Measurements from ENCODE around the gene TMLHE.
"Not testable (repeated sequence)": the region's sequence is repeated elsewhere in the genome, so short reads cannot be mapped to it uniquely, and the experiment has no call there.

Gene TMLHE

GRCh38 chrX:155514225-155514624 lies 98.5 kb downstream of the TMLHE start:
- no peak overlapping the region for H3K4me3 ChIP-seq (ENCODE audit: low read depth, low read length)
- no peak for DNase-seq
- in situ Hi-C loops (cut with HindIII; ENCODE audit: low pct_ligation_motif_present, low sequenced_read_pairs) = no loop called here
- H3K27ac ChIP-seq = no peak overlapping the region
- no peaks in the 10 kb centered on the region for H3K27me3 ChIP-seq (replicated peaks)
- no peaks in the 10 kb centered on the region for H3K36me3 ChIP-seq (replicated peaks)
- no peak for TF ChIP-seq CTCF (IDR thresholded peaks at IDR 0.05; ENCODE audit: low read depth, low read length, missing control alignments)

DNA sequence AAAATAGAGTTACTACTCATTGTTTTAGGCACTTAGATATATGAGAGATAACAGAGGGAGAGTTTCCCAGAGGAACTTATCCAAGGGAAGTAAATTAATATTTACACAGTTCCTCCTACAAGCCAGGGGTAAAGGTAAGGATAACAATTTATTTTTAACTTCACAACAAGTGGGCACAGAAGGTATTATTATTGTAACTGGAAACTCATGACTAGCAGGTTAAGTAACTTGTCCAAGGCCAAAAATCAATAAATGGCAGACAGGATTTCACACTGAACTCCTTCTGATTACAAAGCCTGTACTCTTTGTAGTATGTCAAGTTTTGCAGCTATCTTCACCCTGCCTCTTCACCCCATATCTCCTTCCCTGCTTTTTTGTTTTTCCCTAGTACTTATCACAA lies 107.5 kb downstream of the TMLHE start:
- in situ Hi-C loops (cut with HindIII; ENCODE audit: low pct_ligation_motif_present, low sequenced_read_pairs) = no loop called here
- H3K36me3 ChIP-seq (replicated peaks) = no peaks in the 10 kb centered on the region
- H3K27ac ChIP-seq = no peak overlapping the region
- H3K27me3 ChIP-seq (replicated peaks) = no peaks in the 10 kb centered on the region
- no peak for DNase-seq
- TF ChIP-seq CTCF (IDR thresholded peaks at IDR 0.05; ENCODE audit: low read depth, low read length, missing control alignments) = no peak
- H3K4me3 ChIP-seq (ENCODE audit: low read depth, low read length) = no peak overlapping the region

- H3K4me3 ChIP-seq (ENCODE audit: low read depth, low read length); in situ Hi-C loops (cut with HindIII; ENCODE audit: low pct_ligation_motif_present, low sequenced_read_pairs); H3K27me3 ChIP-seq (replicated peaks); H3K36me3 ChIP-seq (replicated peaks); DNase-seq; H3K27ac ChIP-seq: not testable (repeated sequence)
Observed at GRCh38 chrX:155495134-155495533, 117.6 kb downstream of the TMLHE start.

- H3K4me3 ChIP-seq (ENCODE audit: low read depth, low read length); H3K36me3 ChIP-seq (replicated peaks); H3K27ac ChIP-seq; H3K27me3 ChIP-seq (replicated peaks); DNase-seq; in situ Hi-C loops (cut with HindIII; ENCODE audit: low pct_ligation_motif_present, low sequenced_read_pairs): not testable (repeated sequence)
Observed at GRCh38 chrX:155491421-155491820, 121.3 kb downstream of the TMLHE start.

DNA sequence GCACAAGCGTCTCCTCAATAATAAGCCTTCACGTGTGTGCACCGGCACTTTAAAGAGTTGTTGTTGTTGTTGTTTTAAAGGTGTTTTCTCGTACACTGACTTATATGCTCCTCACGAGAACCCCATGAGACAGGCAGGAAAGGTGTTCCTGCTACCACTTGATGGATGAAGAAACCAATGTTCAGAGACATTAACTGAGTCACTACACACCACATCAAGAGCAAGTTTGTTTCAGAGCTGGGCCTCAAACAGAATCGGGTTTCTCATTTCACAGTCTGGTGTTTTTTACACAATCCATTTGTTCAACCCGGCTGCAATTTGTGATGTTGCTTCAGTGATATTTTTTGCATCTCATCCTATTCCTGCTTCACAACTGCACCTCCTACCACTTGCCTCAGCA lies 135.6 kb downstream of the TMLHE start:
- H3K36me3 ChIP-seq (replicated peaks); H3K4me3 ChIP-seq (ENCODE audit: low read depth, low read length); H3K27me3 ChIP-seq (replicated peaks); DNase-seq; H3K27ac ChIP-seq; in situ Hi-C loops (cut with HindIII; ENCODE audit: low pct_ligation_motif_present, low sequenced_read_pairs): not testable (repeated sequence)

GRCh38 chrX:155466269-155466938 lies 146.3 kb downstream of the TMLHE start:
- H3K36me3 ChIP-seq (replicated peaks); H3K4me3 ChIP-seq (ENCODE audit: low read depth, low read length); in situ Hi-C loops (cut with HindIII; ENCODE audit: low pct_ligation_motif_present, low sequenced_read_pairs); DNase-seq; H3K27ac ChIP-seq; H3K27me3 ChIP-seq (replicated peaks): not testable (repeated sequence)

DNA sequence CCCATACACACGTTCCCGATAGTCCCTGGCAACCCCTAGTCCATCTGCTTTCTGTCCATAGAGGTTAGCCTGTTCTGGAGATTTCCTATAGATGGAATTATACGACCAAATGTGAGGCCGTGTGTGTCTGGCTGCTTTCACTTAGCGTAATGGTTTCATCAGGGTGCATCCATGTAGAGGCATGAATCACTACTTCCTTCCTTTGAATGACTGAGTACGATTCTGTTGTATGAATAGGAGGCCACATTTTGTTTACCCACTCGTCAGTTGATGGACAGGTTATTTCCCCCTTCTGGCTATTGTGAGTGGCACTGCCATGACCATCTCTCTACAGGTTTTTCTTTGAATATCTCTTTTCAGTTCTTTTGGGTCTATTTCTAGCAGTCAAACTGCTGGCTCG lies 152.3 kb downstream of the TMLHE start:
- H3K36me3 ChIP-seq (replicated peaks); H3K27ac ChIP-seq; DNase-seq; in situ Hi-C loops (cut with HindIII; ENCODE audit: low pct_ligation_motif_present, low sequenced_read_pairs); H3K4me3 ChIP-seq (ENCODE audit: low read depth, low read length); H3K27me3 ChIP-seq (replicated peaks): not testable (repeated sequence)

GRCh38 chrX:155458471-155458870 lies 154.3 kb downstream of the TMLHE start, which contains the start of gene F8A3:
Gene F8A3, minus strand, starts transcription at chrX:155458620. Its CDS starts 20 bp downstream, at chrX:155458600.
- H3K4me3 ChIP-seq (ENCODE audit: low read depth, low read length); H3K36me3 ChIP-seq (replicated peaks); H3K27me3 ChIP-seq (replicated peaks); H3K27ac ChIP-seq; in situ Hi-C loops (cut with HindIII; ENCODE audit: low pct_ligation_motif_present, low sequenced_read_pairs); DNase-seq: not testable (repeated sequence)

- H3K4me3 ChIP-seq (ENCODE audit: low read depth, low read length); H3K36me3 ChIP-seq (replicated peaks); H3K27ac ChIP-seq; H3K27me3 ChIP-seq (replicated peaks); DNase-seq; in situ Hi-C loops (cut with HindIII; ENCODE audit: low pct_ligation_motif_present, low sequenced_read_pairs): not testable (repeated sequence)
Observed at GRCh38 chrX:155457761-155458447, 154.8 kb downstream of the TMLHE start.

Data from brain microvascular endothelial cell (primary cell).